Activated T-cell treated with anti-CD3 and anti-CD28 coated beads, Interleukin-2, amount 50 U/mL, for 48 hours (primary cell): ENCODE data around the gene GCHFR.

Experiments
- DNase-seq, 2 experiments: peaks; one replicate each; pipeline ENCODE4 v3.0.0-alpha.2; 2020

GCHFR gene

DNA sequence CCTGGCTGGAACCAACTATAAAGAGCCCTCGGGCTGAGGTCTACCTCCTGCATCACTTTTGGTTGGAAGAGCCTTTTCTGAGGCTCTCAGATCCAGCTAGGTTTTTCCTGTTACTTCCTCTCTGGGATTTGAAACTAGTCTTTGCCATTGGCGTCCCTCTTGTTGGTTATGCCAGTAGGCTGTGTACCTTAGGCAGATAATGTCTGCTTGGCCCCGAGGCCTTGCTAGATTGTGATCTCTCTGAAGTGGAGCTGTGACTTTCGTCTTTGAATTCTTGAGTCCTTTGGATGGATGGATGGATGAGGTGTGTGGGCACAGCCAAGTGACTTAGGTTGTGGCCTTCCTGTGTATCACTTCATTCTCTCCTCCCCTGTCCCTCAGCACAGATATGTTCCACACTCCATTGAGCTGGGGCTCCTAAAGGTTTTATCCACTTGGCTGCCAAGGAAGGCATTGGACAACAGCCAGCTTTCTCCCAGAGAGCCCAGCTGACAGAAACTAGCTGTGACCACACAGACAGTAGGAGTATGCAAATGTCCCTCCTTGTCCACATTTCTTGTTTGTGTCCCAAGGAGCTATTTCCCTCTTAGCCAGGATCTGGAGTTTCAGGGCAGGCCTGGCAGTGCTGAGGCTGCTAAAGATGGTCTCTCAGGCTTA is 51.3 kb downstream of the GCHFR start:
- DNase-seq, result no peak
